CD8-positive, alpha-beta memory T cell (primary cell): Measurements from ENCODE around the gene POLR2I. TPM values are rescaled to one million over a fixed set of nuclear protein-coding genes. Genes with fewer than 3 reads are reported as not detected.
A peak's percentile ranks its signal among the peaks of the same experiment; 100 is the strongest.

Source experiments
- CTCF ChIA-PET: fragments of 350-600 bp; sonication (Branson Sonifier 250); formaldehyde crosslinking; loops from one replicate; lab custom pipeline; 2021; ENCODE audit warnings: antibody characterized with exemption; lab: Charles Lee
- POLR2A ChIA-PET: fragments of 350-600 bp; sonication (Branson Sonifier 250); formaldehyde crosslinking; loops from one replicate; lab custom pipeline; 2021; ENCODE audit warnings: antibody characterized with exemption; lab: Charles Lee
- DNase-seq, 5 donors: peaks; one replicate each; pipeline versions ENCODE4 v3.0.0 to v3.0.0-alpha.2; 2020 to 2022; ENCODE audit warnings: mixed read lengths in 1 of 5
- H3K27ac ChIP-seq: one replicate; pipeline ENCODE4 v1.7.0; 2013; ENCODE audit warnings: low read depth, mild to moderate bottlenecking, low read length, moderate library complexity
- H3K27me3 ChIP-seq: 2 replicates; pipeline ENCODE4 v1.7.0; 2013; ENCODE audit warnings: low read length, mild to moderate bottlenecking; ENCODE audit not compliant: insufficient read depth, poor library complexity, severe bottlenecking
- H3K36me3 ChIP-seq: 2 replicates; pipeline ENCODE4 v1.7.0; 2013; ENCODE audit warnings: mild to moderate bottlenecking, low read length, moderate library complexity; ENCODE audit not compliant: insufficient read depth
- H3K4me1 ChIP-seq: 2 replicates; pipeline ENCODE4 v1.7.0; 2013; ENCODE audit warnings: mild to moderate bottlenecking, low read length, moderate library complexity; ENCODE audit not compliant: insufficient read depth
- H3K4me3 ChIP-seq: 2 replicates; pipeline ENCODE4 v1.7.0; 2013; ENCODE audit warnings: mild to moderate bottlenecking, low read length
- H3K9me3 ChIP-seq: 2 replicates; pipeline ENCODE4 v1.7.0; 2013; ENCODE audit warnings: mild to moderate bottlenecking, low read length
- H3K27ac Mint-ChIP-seq, 8 donors: one replicate each; pipeline ENCODE4 v1.8.0; 2020 to 2021; ENCODE audit warnings: mixed read lengths in 8 of 8, mild to moderate bottlenecking in 6 of 8, inconsistent platforms in 3 of 8, moderate library complexity in 3 of 8
- H3K27me3 Mint-ChIP-seq, 2 donors: one replicate each; pipeline ENCODE4 v1.8.0; 2020 to 2021; ENCODE audit warnings: mixed read lengths in 2 of 2, mild to moderate bottlenecking in 1 of 2, moderate library complexity in 1 of 2
- H3K36me3 Mint-ChIP-seq, 3 donors: one replicate each; pipeline ENCODE4 v1.8.0; 2020 to 2021; ENCODE audit warnings: mixed read lengths in 3 of 3, inconsistent platforms in 1 of 3, mild to moderate bottlenecking in 1 of 3
- H3K4me1 Mint-ChIP-seq, 3 donors: one replicate each; pipeline ENCODE4 v1.8.0; 2020 to 2021; ENCODE audit warnings: mixed read lengths in 3 of 3, inconsistent platforms in 1 of 3, mild to moderate bottlenecking in 1 of 3
- H3K4me3 Mint-ChIP-seq, 7 donors: one replicate each; pipeline ENCODE4 v1.8.0; 2020 to 2021; ENCODE audit warnings: mixed read lengths in 7 of 7, mild to moderate bottlenecking in 6 of 7, moderate library complexity in 4 of 7, inconsistent platforms in 2 of 7
- H3K9me3 Mint-ChIP-seq, 5 donors: one replicate each; pipeline ENCODE4 v1.8.0; 2020 to 2022; ENCODE audit warnings: mixed read lengths in 5 of 5, mild to moderate bottlenecking in 3 of 5, moderate library complexity in 2 of 5, inconsistent platforms in 1 of 5
- polyA plus RNA-seq: library from polyadenylated mRNA; unstranded; fragments of 300-500 nt; fragmentation: Illumina TruSeq; gene quantifications from one replicate; pipeline ENCODE4 v1.2.3, GENCODE V29; 2021
- total RNA-seq, 2 experiments: library from RNA; stranded (reverse); gene quantifications; one replicate each; pipeline ENCODE4 v1.2.3, GENCODE V29; 2021

POLR2I gene
- total and polyA plus RNA-seq, 3 experiments from 2014 or later: 118 to 159 (median 131) TPM

DNA sequence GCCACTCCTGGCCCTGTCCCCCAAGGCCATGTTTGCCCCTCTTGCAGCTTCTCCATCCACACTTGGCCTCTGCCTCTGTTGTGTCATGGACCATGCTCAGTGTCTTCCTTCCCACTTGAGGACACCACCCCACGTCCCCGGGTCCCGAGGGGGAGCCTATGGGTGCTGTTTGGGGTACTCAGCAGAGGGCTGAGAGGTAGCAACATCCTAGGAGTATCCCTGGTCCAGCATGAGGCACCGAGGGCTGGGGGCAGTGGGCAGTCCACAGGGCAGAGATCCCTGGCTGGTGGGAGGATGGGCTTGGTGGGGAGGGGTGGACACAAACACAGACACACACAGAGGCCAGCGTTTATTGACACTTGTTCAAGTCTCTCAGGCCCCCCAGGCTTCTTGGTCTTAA is 35.9 kb upstream of the POLR2I start:
- H3K27ac ChIP-seq: no peak overlapping the region
- H3K4me3 ChIP-seq: no peak overlapping the region
- POLR2A ChIA-PET: no interaction called here
- H3K4me1 ChIP-seq: no peaks in the 10 kb centered on the region
- Mint-ChIP-seq H3K9me3 (no peaks in the 10 kb centered on the region), H3K27me3 (no peaks in the 10 kb centered on the region), H3K27ac (no peak overlapping the region), H3K4me3 (no peak overlapping the region), H3K4me1 (peaks cover 3 to 11% (median 6%) of the 10 kb centered on the region in 3 donors), H3K36me3 (peaks cover 6 to 55% (median 18%) of the 10 kb centered on the region in 3 donors)
- H3K9me3 ChIP-seq: no peaks in the 10 kb centered on the region
- H3K36me3 ChIP-seq: peaks cover 11% of the 10 kb centered on the region
- no peaks in the 10 kb centered on the region for H3K27me3 ChIP-seq
- CTCF ChIA-PET: interaction anchor here (2.3 kb wide), 1 partner anchor 23 kb away, joined by 15 read pairs; no protein-coding TSS in a partner anchor
- DNase-seq: no peak

DNA sequence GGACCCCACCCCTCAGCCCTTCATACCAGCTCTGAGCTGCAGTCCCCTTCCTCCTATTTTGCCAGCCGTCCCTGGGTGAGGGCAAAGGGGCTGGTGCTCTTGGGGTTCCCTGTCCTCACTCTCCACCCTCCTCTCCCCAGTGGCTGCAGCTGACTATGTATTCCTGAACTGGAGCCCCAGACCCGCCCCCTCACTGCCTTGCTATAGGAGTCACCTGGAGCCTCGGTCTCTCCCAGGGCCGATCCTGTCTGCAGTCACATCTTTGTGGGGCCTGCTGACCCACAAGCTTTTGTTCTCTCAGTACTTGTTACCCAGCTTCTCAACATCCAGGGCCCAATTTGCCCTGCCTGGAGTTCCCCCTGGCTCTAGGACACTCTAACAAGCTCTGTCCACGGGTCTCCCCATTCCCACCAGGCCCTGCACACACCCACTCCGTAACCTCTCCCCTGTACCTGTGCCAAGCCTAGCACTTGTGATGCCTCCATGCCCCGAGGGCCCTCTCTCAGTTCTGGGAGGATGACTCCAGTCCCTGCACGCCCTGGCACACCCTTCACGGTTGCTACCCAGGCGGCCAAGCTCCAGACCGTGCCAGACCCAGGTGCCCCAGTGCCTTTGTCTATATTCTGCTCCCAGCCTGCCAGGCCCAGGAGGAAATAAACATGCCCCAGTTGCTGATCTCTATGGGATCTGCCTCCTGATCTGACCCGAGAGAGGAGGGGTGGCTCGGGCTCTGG is 35.2 kb upstream of the POLR2I start:
- peak overlapping the region in 3 of 8 donors; percentile 23 to 85 (median 60) for H3K27ac Mint-ChIP-seq
- CTCF ChIA-PET: interaction anchor here (2.3 kb wide), 1 partner anchor 22 kb away, joined by 15 read pairs; no protein-coding TSS in a partner anchor
- no peaks in the 10 kb centered on the region for H3K27me3 Mint-ChIP-seq
- peaks cover 6 to 62% (median 18%) of the 10 kb centered on the region in 3 donors for H3K36me3 Mint-ChIP-seq
- H3K4me3 Mint-ChIP-seq: no peak overlapping the region
- Histone ChIP-seq H3K27me3 (no peaks in the 10 kb centered on the region), H3K4me3 (no peak overlapping the region), H3K27ac (no peak overlapping the region), H3K4me1 (no peaks in the 10 kb centered on the region), H3K9me3 (no peaks in the 10 kb centered on the region), H3K36me3 (peaks cover 12% of the 10 kb centered on the region)
- no peaks in the 10 kb centered on the region for H3K9me3 Mint-ChIP-seq
- no peak for DNase-seq
- peaks cover 3 to 11% (median 6%) of the 10 kb centered on the region in 3 donors for H3K4me1 Mint-ChIP-seq
- POLR2A ChIA-PET: no interaction called here

DNA sequence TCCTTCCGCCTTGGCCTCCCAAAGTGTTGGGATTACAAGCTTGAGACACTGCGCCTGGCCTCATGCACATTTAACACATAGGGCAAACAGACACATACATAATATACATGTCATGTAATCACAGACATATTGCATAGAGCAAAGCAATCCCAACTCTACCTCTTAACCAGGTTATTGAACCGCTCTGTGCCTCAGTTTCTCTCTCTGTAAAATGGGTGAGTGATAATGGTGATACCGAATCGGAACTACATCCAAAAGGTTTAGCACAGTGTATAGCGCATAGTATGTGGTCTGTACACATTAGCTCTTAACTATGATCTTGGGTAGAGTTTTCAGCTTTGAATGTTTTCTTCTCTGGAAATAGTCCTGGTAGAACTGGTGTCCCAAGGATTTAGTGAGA is 29.9 kb upstream of the POLR2I start:
- ChIA-PET POLR2A (no interaction called here), CTCF (interaction anchor here (1.4 to 5.9 kb wide), 2 partner anchors 17 to 19 kb away, joined by 3 to 36 read pairs; no protein-coding TSS in a partner anchor)
- Histone ChIP-seq H3K9me3 (no peaks in the 10 kb centered on the region), H3K36me3 (peaks cover 28% of the 10 kb centered on the region), H3K27ac (no peak overlapping the region), H3K4me1 (peaks cover 9% of the 10 kb centered on the region), H3K4me3 (no peak overlapping the region), H3K27me3 (no peaks in the 10 kb centered on the region)
- no peak for DNase-seq
- H3K27ac Mint-ChIP-seq: no peak overlapping the region
- H3K4me1 Mint-ChIP-seq: peaks cover 21 to 22% (median 22%) of the 10 kb centered on the region in 3 donors
- H3K4me3 Mint-ChIP-seq: peak overlapping the region in 2 of 7 donors; percentile 5 to 32
- H3K36me3 Mint-ChIP-seq: peaks cover 10 to 79% (median 26%) of the 10 kb centered on the region in 3 donors
- H3K27me3 Mint-ChIP-seq: no peaks in the 10 kb centered on the region
- H3K9me3 Mint-ChIP-seq: no peaks in the 10 kb centered on the region

DNA sequence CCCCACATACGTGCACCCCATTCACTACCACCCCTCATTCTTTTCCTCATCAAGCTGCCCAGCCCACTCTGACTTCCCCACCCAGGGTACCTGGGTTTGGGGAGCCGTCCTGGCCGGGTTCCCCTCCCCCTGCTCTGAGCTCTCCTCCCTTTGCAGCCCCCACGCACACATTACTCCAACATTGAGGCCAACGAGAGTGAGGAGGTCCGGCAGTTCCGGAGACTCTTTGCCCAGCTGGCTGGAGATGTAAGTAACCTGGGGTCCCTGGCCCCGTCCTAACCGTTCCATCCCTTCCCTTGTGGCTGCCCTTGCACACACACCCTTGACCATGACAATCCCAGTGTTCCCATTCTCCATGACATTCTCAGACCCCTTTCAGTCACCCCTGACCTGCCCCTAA is 27.8 kb upstream of the POLR2I start:
- peaks cover 9% of the 10 kb centered on the region for H3K4me1 ChIP-seq
- H3K4me3 ChIP-seq: no peak overlapping the region
- Mint-ChIP-seq H3K27ac (peak overlapping the region in 4 of 8 donors; percentile 21 to 94 (median 46)), H3K9me3 (no peaks in the 10 kb centered on the region), H3K36me3 (peaks cover 10 to 64% (median 18%) of the 10 kb centered on the region in 3 donors), H3K4me3 (peak overlapping the region in 2 of 7 donors; percentile 19 to 60), H3K4me1 (peaks cover 24 to 26% (median 25%) of the 10 kb centered on the region in 3 donors), H3K27me3 (no peaks in the 10 kb centered on the region)
- ChIA-PET POLR2A (no interaction called here), CTCF (interaction anchor here (5.9 kb wide), 1 partner anchor 15 kb away, joined by 36 read pairs; no protein-coding TSS in a partner anchor)
- no peak overlapping the region for H3K27ac ChIP-seq
- no peaks in the 10 kb centered on the region for H3K9me3 ChIP-seq
- peaks cover 28% of the 10 kb centered on the region for H3K36me3 ChIP-seq
- no peak for DNase-seq
- no peaks in the 10 kb centered on the region for H3K27me3 ChIP-seq

DNA sequence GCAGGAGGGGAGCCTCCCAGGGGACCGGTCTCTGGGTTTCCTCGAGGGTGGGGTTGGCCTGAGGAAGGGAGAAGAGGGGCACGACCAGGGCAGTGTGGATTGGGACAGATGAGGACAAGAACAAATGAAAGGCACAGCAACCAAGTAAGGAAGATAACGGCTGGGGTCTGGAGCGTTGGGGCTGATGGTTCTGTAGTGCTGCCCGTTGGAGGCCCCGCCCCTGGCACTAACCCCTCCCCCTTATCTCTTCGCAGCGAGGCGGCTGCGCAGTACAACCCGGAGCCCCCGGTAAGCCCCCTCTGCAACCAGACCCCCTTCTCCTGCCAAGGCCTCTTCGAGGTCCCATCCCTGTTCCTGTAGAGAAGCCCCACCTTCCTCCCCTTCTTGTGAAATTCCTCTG is 27.4 kb upstream of the POLR2I start:
- Mint-ChIP-seq H3K9me3 (no peaks in the 10 kb centered on the region), H3K27ac (peak overlapping the region in 3 of 8 donors; percentile 2 to 92 (median 90)), H3K36me3 (peaks cover 10 to 61% (median 16%) of the 10 kb centered on the region in 3 donors), H3K4me3 (peak overlapping the region in 4 of 7 donors; percentile 48 to 96 (median 77)), H3K4me1 (peaks cover 22 to 26% (median 24%) of the 10 kb centered on the region in 3 donors), H3K27me3 (no peaks in the 10 kb centered on the region)
- CTCF ChIA-PET: interaction anchor here (5.9 kb wide), 1 partner anchor 14 kb away, joined by 36 read pairs; no protein-coding TSS in a partner anchor
- Histone ChIP-seq H3K9me3 (no peaks in the 10 kb centered on the region), H3K36me3 (peaks cover 28% of the 10 kb centered on the region), H3K4me3 (no peak overlapping the region), H3K4me1 (peaks cover 9% of the 10 kb centered on the region), H3K27me3 (no peaks in the 10 kb centered on the region), H3K27ac (no peak overlapping the region)
- no peak for DNase-seq
- POLR2A ChIA-PET: no interaction called here

DNA sequence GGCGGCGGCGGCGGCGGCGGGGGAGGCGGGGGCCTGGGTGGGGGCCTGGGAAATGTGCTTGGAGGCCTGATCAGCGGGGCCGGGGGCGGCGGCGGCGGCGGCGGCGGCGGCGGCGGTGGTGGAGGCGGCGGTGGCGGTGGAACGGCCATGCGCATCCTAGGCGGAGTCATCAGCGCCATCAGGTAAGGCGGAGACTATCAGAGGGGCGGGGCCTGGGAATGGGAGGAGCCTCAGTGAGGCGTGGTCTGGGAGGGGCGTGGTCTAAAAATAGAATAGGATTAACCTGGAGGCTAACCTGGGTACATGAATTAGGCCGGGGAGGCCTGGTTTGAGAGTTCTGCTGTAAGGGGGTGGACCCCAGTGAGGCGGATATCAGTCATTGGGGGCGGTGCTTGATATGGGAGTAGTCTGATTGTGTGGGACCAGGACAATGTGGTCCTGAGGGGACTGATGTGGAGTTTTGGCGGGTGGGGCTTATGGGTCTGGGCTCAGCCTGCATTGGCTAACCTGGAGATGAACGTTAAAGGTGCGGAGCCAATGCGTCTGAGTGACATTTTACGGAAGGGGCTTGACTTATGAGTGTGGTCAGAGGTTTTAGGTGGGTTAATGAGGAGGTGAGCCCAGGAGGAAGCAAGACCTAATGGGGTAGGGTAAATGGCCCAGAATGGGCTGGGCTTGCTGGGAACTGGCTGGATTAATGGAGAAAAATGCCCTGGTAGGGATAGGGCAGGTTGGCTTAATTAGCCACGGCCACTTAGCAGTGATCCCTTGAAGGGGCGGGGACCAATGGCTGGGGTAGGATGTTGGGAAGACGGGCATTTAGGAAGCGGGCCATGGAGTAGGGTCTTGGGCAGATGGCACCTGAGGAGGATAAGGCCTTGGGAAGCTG is 26.6 kb upstream of the POLR2I start:
- DNase-seq: peak; percentile 78 to 90 (median 86)
- Histone ChIP-seq H3K27me3 (no peaks in the 10 kb centered on the region), H3K4me1 (peaks cover 9% of the 10 kb centered on the region), H3K27ac (peak overlapping the region; percentile 13), H3K9me3 (no peaks in the 10 kb centered on the region), H3K36me3 (peaks cover 24% of the 10 kb centered on the region), H3K4me3 (peak overlapping the region; percentile 33)
- no peaks in the 10 kb centered on the region for H3K27me3 Mint-ChIP-seq
- H3K4me3 Mint-ChIP-seq: peak overlapping the region; percentile 94 to 98 (median 96)
- H3K4me1 Mint-ChIP-seq: peaks cover 16 to 23% (median 23%) of the 10 kb centered on the region in 3 donors
- peaks cover 6 to 53% (median 11%) of the 10 kb centered on the region in 3 donors for H3K36me3 Mint-ChIP-seq
- H3K27ac Mint-ChIP-seq: peak overlapping the region; percentile 22 to 98 (median 90)
- ChIA-PET CTCF (interaction anchor here (3.9 kb wide), 1 partner anchor 14 kb away, joined by 21 read pairs; no protein-coding TSS in a partner anchor), POLR2A (no interaction called here)
- no peaks in the 10 kb centered on the region for H3K9me3 Mint-ChIP-seq

DNA sequence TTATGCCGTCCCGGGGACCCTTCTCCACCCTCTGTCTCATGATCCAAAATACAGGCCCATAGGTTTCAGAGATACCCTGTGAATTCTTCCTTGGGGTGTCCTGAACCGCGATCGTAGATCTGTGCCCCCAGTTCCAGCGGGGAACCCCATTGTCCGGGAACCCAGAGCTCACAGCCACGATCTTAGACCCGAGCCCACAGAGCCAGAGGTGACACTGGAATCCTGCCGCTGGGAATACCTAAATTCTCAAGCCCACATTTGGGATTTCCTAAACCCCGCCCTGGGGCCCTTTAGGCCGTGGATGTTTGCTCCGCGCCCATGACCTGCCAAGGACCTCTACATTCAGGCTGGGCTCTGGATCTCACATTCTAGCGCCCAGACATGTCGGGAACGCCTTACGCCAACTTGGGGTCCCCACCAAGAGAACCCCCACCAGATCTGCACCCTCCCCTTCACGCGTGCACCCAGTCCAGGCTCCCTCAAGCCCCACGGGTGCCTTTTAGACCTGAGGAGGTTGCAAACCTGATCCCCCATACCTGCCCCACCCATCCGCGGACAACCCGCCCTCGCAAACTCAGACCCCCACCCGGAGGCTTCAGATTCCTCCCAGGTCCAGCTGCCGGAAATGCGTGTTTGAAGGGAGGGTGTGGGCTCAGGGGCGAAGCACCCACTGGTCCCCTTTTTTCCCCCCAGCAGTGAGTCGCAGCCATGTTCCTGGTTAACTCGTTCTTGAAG is 25.8 kb upstream of the POLR2I start:
- DNase-seq: peak in 3 of 5 donors; percentile 27 to 68 (median 50)
- H3K4me1 Mint-ChIP-seq: peaks cover 15 to 23% (median 23%) of the 10 kb centered on the region in 3 donors
- H3K9me3 ChIP-seq: no peaks in the 10 kb centered on the region
- H3K4me3 Mint-ChIP-seq: peak overlapping the region; percentile 94 to 98 (median 96)
- H3K27ac Mint-ChIP-seq: peak overlapping the region; percentile 22 to 98 (median 92)
- peaks cover 16% of the 10 kb centered on the region for H3K36me3 ChIP-seq
- ChIA-PET POLR2A (interaction anchor here (0.6 to 1.5 kb wide), 2 partner anchors 26 to 52 kb away, joined by 5 to 6 read pairs; partner anchors contain the start of genes POLR2I and TBCB), CTCF (interaction anchor here (3.9 kb wide), 1 partner anchor 13 kb away, joined by 21 read pairs; no protein-coding TSS in a partner anchor)
- no peaks in the 10 kb centered on the region for H3K27me3 Mint-ChIP-seq
- peak overlapping the region; percentile 91 for H3K27ac ChIP-seq
- H3K4me3 ChIP-seq: peak overlapping the region; percentile 98
- no peaks in the 10 kb centered on the region for H3K27me3 ChIP-seq
- peaks cover 9% of the 10 kb centered on the region for H3K4me1 ChIP-seq
- H3K36me3 Mint-ChIP-seq: peaks cover 4 to 45% (median 9%) of the 10 kb centered on the region in 3 donors
- H3K9me3 Mint-ChIP-seq: no peaks in the 10 kb centered on the region
